ENCODE data around the gene PLEK2.
"Not testable (repeated sequence)": the region's sequence is repeated elsewhere in the genome, so short reads cannot be mapped to it uniquely, and the experiment has no call there.

PLEK2 gene

GRCh38 chr14:67411820-67412421, at the start of gene PLEK2:
PLEK2 (minus strand) TSS chr14:67412165; CDS start chr14:67412059, 106 bp downstream.
- FAIRE-seq (no peak), DNase-seq (ENCODE audit: extremely low spot score, insufficient read length, low read depth) (no peak)

GRCh38 chr14:67461341-67461985, 49.5 kb upstream of the PLEK2 start:
- DNase-seq (ENCODE audit: extremely low spot score, insufficient read length, low read depth) (no peak), FAIRE-seq (no peak)

GRCh38 chr14:67459336-67459735, 47.4 kb upstream of the PLEK2 start:
- DNase-seq (ENCODE audit: extremely low spot score, insufficient read length, low read depth), result no peak
- no peak for FAIRE-seq

- DNase-seq (ENCODE audit: extremely low spot score, insufficient read length, low read depth), result no peak
- FAIRE-seq, result no peak
Measured at GRCh38 chr14:67457782-67458181, 45.8 kb upstream of the PLEK2 start.

GRCh38 chr14:67456732-67457131, 44.8 kb upstream of the PLEK2 start:
- no peak for FAIRE-seq

GRCh38 chr14:67453575-67454300, 41.8 kb upstream of the PLEK2 start:
- no peak for DNase-seq (ENCODE audit: extremely low spot score, insufficient read length, low read depth)
- FAIRE-seq, result no peak

More at GRCh38 chr14:67456732-67457131, 44.8 kb upstream of the PLEK2 start:
- no peak for DNase-seq (ENCODE audit: extremely low spot score, insufficient read length, low read depth)

- not testable (repeated sequence) for DNase-seq (ENCODE audit: extremely low spot score, insufficient read length, low read depth); FAIRE-seq
Measured at GRCh38 chr14:67451667-67452066, 39.7 kb upstream of the PLEK2 start.

GRCh38 chr14:67449096-67449495, 37.1 kb upstream of the PLEK2 start:
- DNase-seq (ENCODE audit: extremely low spot score, insufficient read length, low read depth), result no peak
- no peak for FAIRE-seq

GRCh38 chr14:67447033-67447381, 35.0 kb upstream of the PLEK2 start:
- DNase-seq (ENCODE audit: extremely low spot score, insufficient read length, low read depth) (no peak), FAIRE-seq (no peak)

GRCh38 chr14:67446371-67447032, 34.5 kb upstream of the PLEK2 start:
- FAIRE-seq, result no peak

GRCh38 chr14:67444395-67444794, 32.4 kb upstream of the PLEK2 start:
- DNase-seq (ENCODE audit: extremely low spot score, insufficient read length, low read depth) (no peak), FAIRE-seq (no peak)

More at GRCh38 chr14:67446371-67447032, 34.5 kb upstream of the PLEK2 start:
- DNase-seq (ENCODE audit: extremely low spot score, insufficient read length, low read depth), result no peak

GRCh38 chr14:67442139-67442906, 30.4 kb upstream of the PLEK2 start:
- DNase-seq (ENCODE audit: extremely low spot score, insufficient read length, low read depth), result no peak
- no peak for FAIRE-seq

GRCh38 chr14:67441672-67442071, 29.7 kb upstream of the PLEK2 start:
- DNase-seq (ENCODE audit: extremely low spot score, insufficient read length, low read depth) (no peak), FAIRE-seq (no peak)

- FAIRE-seq (no peak), DNase-seq (ENCODE audit: extremely low spot score, insufficient read length, low read depth) (no peak)
Measured at GRCh38 chr14:67441256-67441655, 29.3 kb upstream of the PLEK2 start.

GRCh38 chr14:67440513-67440912, 28.5 kb upstream of the PLEK2 start:
- DNase-seq (ENCODE audit: extremely low spot score, insufficient read length, low read depth) (no peak), FAIRE-seq (no peak)

- no peak for DNase-seq (ENCODE audit: extremely low spot score, insufficient read length, low read depth)
- no peak for FAIRE-seq
Measured at GRCh38 chr14:67438969-67439368, 27.0 kb upstream of the PLEK2 start.

- FAIRE-seq, result no peak
Measured at GRCh38 chr14:67436006-67436866, 24.3 kb upstream of the PLEK2 start.

GRCh38 chr14:67435603-67436002, 23.6 kb upstream of the PLEK2 start:
- DNase-seq (ENCODE audit: extremely low spot score, insufficient read length, low read depth) (no peak), FAIRE-seq (no peak)

More at GRCh38 chr14:67436006-67436866, 24.3 kb upstream of the PLEK2 start:
- no peak for DNase-seq (ENCODE audit: extremely low spot score, insufficient read length, low read depth)

GRCh38 chr14:67432050-67432564, 20.1 kb upstream of the PLEK2 start:
- FAIRE-seq, result no peak
- no peak for DNase-seq (ENCODE audit: extremely low spot score, insufficient read length, low read depth)
